HG03097 (cell line): ENCODE data around the gene SNRPF.

ENCODE experiments used
- ATAC-seq: cut with Tn5 transposase; IDR thresholded peaks from one replicate; pipeline ENCODE4 v1.9.1; 2021; ENCODE audit not compliant: unreplicated experiment, low FRiP score

The SNRPF gene

GRCh38 chr12:95857799-95858198 lies 953 bp upstream of the SNRPF start:
- ATAC-seq: no peak

DNA sequence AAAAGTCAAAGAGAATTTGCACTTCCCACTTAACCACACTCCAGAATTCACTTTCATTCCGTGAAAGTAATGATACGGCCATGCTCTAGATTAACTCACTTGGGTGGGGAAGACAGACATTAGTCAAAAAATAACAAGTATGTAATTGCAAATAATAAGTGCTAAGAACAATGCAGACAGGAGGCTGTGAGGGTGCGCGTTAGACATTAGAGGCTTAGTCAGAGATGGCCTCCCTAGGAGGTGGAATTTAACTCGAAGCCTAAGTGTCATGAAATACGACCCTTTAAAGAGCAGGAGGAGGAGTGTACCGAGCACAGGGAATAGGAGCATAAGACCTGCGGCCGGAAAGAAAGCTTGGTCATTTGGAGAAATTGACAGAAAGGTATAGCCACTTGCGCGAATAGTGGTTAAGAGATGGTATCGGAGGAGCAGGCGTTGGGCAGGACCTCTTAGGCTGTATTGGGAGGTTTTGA lies 628 bp downstream of the SNRPF start:
- peak; percentile 4 for ATAC-seq

- ATAC-seq: no peak
These were observed 1.4 kb downstream of the SNRPF start for GRCh38 chr12:95859947-95860850.

- ATAC-seq: no peak
These were observed 3.3 kb downstream of the SNRPF start for GRCh38 chr12:95862038-95862437.

- no peak for ATAC-seq
These were observed 4.6 kb downstream of the SNRPF start for GRCh38 chr12:95863337-95863736.

- ATAC-seq: no peak
These were observed 12.1 kb downstream of the SNRPF start for GRCh38 chr12:95870897-95871296.

DNA sequence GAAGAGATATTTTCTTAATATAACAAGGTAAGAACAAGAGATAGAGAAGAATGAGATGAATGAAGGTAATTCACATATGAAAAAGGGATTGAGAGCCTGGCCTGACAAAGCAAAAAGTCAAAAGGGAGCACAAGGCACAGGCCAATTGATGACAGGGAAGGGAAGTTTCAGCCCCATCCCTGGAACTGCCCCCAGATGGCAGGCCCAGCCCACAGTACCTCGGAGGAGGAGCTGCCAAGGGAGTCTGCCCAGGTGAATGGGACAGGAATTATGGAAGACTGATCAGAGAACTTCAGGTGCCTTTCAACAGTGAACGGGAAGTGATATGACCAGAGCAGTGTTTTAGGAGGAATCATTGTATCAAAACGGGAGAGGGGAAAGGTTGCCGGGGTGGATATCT lies 15.7 kb downstream of the SNRPF start:
- ATAC-seq: no peak

GRCh38 chr12:95877622-95878021 lies 18.9 kb downstream of the SNRPF start:
- ATAC-seq: no peak

GRCh38 chr12:95880895-95881294 lies 22.1 kb downstream of the SNRPF start:
- no peak for ATAC-seq

- ATAC-seq: no peak
These were observed 22.7 kb downstream of the SNRPF start for GRCh38 chr12:95881331-95881955.

GRCh38 chr12:95882080-95882479 lies 23.3 kb downstream of the SNRPF start:
- no peak for ATAC-seq

DNA sequence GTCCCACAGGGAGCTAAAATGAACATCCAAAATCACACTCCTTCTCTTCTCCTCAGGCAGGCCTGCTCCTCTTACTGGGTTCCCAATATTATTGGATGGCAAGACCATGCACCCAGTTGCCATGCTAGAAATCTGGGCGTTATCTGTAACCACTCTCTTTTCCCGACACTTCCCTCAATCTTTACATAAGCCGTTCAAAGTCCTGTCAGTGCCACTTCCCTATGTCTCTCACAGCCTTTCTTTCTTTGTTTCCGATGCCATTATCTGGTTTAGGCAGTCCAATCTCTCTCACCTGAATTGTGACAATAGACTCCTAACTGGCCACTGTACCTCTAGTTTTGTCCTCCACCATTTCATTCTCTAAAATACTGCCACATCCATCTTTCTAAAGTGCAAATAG lies 24.1 kb downstream of the SNRPF start:
- no peak for ATAC-seq

DNA sequence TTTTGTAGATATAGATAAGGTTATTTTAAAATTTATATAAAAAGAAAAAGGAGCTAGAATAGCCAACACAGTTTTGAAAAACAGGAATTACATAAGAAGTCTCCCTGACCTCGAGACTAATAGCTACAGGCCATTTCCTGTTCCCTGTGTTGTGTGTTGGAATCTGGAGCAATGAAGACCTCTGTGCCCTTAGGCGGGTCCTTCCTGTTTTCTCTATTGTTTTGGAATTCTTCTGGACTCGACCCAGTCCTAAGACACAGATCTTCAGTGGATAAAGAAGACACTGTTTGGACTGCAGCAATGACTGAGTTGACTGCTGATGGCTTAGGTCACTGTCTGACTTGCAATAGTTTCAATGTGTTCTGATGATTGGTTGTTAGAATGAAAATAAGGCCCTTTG lies 26.2 kb downstream of the SNRPF start:
- ATAC-seq: no peak

- no peak for ATAC-seq
These were observed 28.6 kb downstream of the SNRPF start for GRCh38 chr12:95887311-95887710.

DNA sequence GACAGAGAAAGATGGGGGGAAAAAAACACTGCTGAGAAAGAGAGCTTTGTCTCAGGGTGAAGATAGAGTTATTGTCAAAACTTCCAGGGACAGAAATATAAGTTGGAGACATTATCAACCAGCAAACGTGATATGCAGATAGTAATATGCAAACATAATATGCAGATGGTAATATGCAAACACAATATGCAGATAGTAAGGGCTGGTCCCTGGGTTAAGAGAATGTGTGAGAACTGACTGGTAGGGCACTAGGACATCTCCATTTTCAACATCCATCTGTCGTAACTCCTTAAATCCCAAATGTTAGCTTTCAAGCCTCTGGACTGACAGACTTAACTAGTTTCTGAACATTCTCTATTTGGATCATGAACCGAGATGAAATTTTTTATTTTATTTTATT lies 32.2 kb downstream of the SNRPF start:
- ATAC-seq: no peak

DNA sequence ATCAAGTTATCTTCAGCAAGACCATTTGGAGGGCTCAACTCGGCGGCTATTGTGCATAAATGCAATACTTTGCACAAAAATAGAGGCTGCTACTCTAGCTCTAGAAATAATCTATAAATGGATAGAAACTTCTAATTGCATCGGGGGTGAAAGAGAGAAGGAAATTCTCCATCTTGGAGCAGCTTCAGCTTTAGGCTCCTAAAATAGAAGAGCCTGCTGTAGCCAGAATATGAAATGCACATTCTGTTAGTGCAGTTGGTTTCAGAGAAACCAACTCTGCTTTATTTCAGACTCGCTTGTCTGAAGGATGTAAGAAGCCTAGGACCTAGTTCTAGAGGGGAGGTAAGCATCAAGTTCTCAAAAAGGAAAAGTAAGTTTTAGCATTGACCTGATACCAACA lies 38.1 kb downstream of the SNRPF start:
- ATAC-seq: no peak

DNA sequence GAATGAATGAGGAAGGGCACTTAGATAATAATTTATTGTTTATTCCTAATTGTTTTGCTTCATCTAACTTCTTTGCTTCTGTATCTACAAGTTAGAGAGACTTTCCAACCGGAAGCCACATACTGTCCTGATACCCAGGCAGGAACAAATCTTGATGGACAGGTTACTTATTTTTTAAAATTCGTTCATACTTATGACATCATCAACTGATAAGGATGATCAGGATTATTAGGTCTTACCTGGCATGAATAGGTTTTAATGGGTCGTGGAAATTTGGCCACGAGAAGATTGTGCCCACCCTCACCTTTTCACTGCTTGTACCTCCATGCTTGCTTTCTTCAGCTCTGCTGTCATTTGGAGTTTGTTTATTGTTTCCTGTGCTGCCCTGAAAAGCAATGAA lies 39.3 kb downstream of the SNRPF start:
- no peak for ATAC-seq

GRCh38 chr12:95908573-95908972 lies 49.8 kb downstream of the SNRPF start:
- ATAC-seq: no peak

GRCh38 chr12:95909871-95910270 lies 51.1 kb downstream of the SNRPF start:
- no peak for ATAC-seq
